Measurements from ENCODE around the gene OR2A12.
"Not testable (repeated sequence)": the region's sequence is repeated elsewhere in the genome, so short reads cannot be mapped to it uniquely, and the experiment has no call there.

Gene OR2A12

DNA sequence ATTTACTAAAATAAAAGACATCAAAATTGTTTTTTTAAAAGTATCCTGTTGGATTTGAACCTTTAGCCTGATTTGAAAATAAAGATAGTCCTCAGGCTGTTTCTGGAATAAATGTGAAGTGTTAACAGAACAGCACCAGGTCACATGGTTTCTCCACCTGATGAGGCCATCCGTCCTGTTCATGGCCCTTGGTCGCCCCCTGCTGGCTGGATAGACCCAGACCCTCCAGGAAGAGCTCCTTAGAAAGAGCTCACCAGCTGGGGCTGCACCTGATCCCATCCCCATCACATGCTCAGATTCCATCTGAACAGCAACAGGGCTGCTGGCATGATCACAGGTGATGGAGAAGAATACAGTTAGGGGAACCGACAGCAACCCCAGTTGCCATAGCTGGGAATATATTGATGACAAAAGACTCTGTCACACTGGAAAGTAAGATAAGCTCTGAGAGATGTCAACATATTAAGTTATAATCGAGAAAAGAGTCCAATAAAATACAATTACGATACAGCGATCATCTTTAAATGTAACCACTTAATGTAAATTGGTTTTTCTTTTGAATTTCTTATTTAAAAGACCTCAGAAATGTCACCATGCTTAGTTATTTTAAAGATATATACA lies 41.7 kb downstream of the OR2A12 start:
- no peaks in the 10 kb centered on the region for H3K4me1 ChIP-seq (ENCODE audit: control insufficient read depth, insufficient read depth, low read length)

DNA sequence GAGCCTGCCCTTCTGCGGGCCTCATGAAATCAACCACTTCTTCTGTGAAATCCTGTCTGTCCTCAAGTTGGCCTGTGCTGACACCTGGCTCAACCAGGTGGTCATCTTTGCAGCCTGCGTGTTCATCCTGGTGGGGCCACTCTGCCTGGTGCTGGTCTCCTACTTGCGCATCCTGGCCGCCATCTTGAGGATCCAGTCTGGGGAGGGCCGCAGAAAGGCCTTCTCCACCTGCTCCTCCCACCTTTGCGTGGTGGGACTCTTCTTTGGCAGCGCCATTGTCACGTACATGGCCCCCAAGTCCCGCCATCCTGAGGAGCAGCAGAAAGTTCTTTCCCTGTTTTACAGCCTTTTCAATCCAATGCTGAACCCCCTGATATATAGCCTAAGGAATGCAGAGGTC lies 43.5 kb downstream of the OR2A12 start:
- H3K9me3 ChIP-seq (ENCODE audit: control insufficient read depth, low read length); H3K4me3 ChIP-seq (ENCODE audit: low read length); H3K9ac ChIP-seq (ENCODE audit: low read length); H3K27me3 ChIP-seq (ENCODE audit: control insufficient read depth, insufficient read depth, low read length); H3K36me3 ChIP-seq (ENCODE audit: control insufficient read depth, insufficient read depth, low read length); H3K4me1 ChIP-seq (ENCODE audit: control insufficient read depth, insufficient read depth, low read length): not testable (repeated sequence)

More for the DNA sequence above, 41.7 kb downstream of the OR2A12 start:
- no peak overlapping the region for H3K9ac ChIP-seq (ENCODE audit: low read length)
- no peaks in the 10 kb centered on the region for H3K36me3 ChIP-seq (ENCODE audit: control insufficient read depth, insufficient read depth, low read length)
- no peaks in the 10 kb centered on the region for H3K27me3 ChIP-seq (ENCODE audit: control insufficient read depth, insufficient read depth, low read length)
- H3K4me3 ChIP-seq (ENCODE audit: low read length) = no peak overlapping the region
- no peaks in the 10 kb centered on the region for H3K9me3 ChIP-seq (ENCODE audit: control insufficient read depth, low read length)

DNA sequence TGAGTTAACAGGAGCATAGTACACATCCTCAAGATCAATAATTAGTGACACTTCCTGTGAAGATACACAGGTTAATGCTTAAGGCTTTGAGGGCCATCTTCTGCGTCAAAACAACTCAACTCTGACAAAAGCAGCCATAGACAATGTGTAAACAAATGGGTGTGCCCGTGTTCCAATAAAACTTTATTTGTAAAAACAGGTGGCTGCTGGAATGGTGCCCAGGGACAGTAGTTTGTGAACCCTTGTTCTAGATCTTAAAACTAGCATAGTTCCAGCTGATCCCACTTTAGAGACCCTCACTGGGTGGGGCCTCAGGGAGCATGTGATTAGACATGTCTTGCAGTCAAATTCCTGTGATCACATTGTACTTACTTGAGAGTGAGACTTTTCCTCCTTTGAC lies 44.7 kb downstream of the OR2A12 start:
- Histone ChIP-seq H3K9me3 (ENCODE audit: control insufficient read depth, low read length) (no peaks in the 10 kb centered on the region), H3K36me3 (ENCODE audit: control insufficient read depth, insufficient read depth, low read length) (no peaks in the 10 kb centered on the region), H3K4me1 (ENCODE audit: control insufficient read depth, insufficient read depth, low read length) (no peaks in the 10 kb centered on the region), H3K4me3 (ENCODE audit: low read length) (no peak overlapping the region), H3K27me3 (ENCODE audit: control insufficient read depth, insufficient read depth, low read length) (no peaks in the 10 kb centered on the region), H3K9ac (ENCODE audit: low read length) (no peak overlapping the region)

DNA sequence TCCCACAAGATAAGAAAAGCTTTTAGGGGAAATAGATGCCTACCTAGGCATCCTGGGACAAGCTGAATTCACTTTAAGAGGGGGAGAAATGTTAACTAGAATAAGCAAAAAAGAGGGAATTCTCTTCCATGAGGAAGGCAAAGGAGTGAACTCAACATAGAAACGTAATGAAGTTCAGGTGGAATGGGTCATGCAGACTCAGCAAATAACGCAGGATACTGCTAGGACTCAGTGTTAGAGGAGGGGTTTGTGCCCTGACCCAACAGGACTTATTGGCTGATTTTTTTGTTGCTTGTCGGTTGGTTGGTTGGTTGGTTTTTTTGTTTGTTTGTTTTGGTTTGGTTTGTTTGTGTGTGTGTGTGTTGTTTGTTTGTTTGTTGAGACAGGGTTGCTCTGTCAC lies 46.2 kb downstream of the OR2A12 start:
- no peaks in the 10 kb centered on the region for H3K4me1 ChIP-seq (ENCODE audit: control insufficient read depth, insufficient read depth, low read length)

DNA sequence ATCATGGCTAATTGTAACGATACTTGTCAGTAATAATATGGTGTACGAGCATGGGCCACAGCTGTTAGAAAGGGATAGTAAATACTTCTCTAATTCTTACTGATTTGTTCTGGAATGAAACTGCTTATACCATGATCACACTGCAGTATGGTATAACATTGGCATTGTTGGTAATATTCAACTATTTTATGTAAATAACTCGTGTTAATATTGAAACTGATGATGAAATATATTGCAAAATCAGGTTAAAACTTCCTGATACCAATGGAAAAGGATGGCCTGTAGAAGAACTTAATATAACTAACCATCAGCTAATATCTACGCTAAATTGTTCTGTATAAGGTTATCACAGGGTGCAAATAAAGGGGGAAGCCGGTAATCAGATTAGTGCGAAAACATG lies 47.2 kb downstream of the OR2A12 start:
- no peak overlapping the region for H3K9ac ChIP-seq (ENCODE audit: low read length)
- H3K4me3 ChIP-seq (ENCODE audit: low read length) = no peak overlapping the region
- no peaks in the 10 kb centered on the region for H3K27me3 ChIP-seq (ENCODE audit: control insufficient read depth, insufficient read depth, low read length)
- no peaks in the 10 kb centered on the region for H3K4me1 ChIP-seq (ENCODE audit: control insufficient read depth, insufficient read depth, low read length)
- no peaks in the 10 kb centered on the region for H3K36me3 ChIP-seq (ENCODE audit: control insufficient read depth, insufficient read depth, low read length)
- H3K9me3 ChIP-seq (ENCODE audit: control insufficient read depth, low read length) = no peaks in the 10 kb centered on the region

More for the DNA sequence above, 46.2 kb downstream of the OR2A12 start:
- H3K27me3 ChIP-seq (ENCODE audit: control insufficient read depth, insufficient read depth, low read length) = no peaks in the 10 kb centered on the region
- H3K36me3 ChIP-seq (ENCODE audit: control insufficient read depth, insufficient read depth, low read length) = no peaks in the 10 kb centered on the region
- H3K9me3 ChIP-seq (ENCODE audit: control insufficient read depth, low read length) = no peaks in the 10 kb centered on the region
- H3K4me3 ChIP-seq (ENCODE audit: low read length) = no peak overlapping the region
- no peak overlapping the region for H3K9ac ChIP-seq (ENCODE audit: low read length)

DNA sequence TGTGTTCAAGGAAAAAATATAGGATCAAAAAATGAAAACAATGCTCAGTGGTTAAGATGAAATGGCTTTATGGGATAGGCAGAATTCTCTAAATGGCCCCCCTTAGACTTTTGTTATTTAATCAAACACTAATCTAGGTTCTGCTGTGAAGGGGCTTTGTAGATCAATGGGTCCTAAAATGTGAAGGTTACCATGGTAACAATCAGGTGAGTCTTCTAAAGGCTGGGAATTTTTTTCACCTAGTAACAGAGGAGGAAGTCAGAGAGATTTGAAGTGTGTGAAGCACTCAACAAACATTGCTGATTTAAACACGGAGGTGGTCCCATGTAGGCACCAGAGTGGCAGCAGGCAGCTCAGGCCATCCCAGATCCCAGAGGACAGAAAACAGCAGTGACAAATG lies 48.0 kb downstream of the OR2A12 start:
- no peak overlapping the region for H3K4me3 ChIP-seq (ENCODE audit: low read length)
- H3K9ac ChIP-seq (ENCODE audit: low read length) = no peak overlapping the region
- no peaks in the 10 kb centered on the region for H3K4me1 ChIP-seq (ENCODE audit: control insufficient read depth, insufficient read depth, low read length)
- no peaks in the 10 kb centered on the region for H3K36me3 ChIP-seq (ENCODE audit: control insufficient read depth, insufficient read depth, low read length)
- no peaks in the 10 kb centered on the region for H3K9me3 ChIP-seq (ENCODE audit: control insufficient read depth, low read length)
- no peaks in the 10 kb centered on the region for H3K27me3 ChIP-seq (ENCODE audit: control insufficient read depth, insufficient read depth, low read length)

DNA sequence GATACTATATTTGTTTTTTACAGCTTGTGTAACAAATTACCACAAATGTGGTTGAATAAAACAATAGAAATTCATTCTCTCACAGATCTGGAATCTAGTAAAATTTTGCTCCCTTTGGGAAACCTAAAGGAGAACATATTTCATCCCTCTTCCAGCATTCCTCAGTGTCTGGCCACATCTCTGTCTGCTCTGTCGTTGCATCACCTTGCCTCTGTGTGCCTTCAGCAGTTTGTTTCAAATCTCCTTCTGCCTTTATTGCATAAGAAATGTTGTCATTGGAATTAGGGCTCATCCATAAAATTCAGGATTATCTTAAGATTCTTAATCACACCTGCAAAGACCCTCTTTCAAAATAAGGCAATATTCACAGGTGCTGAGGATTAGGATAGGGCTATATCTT lies 51.4 kb downstream of the OR2A12 start:
- Histone ChIP-seq H3K9me3 (ENCODE audit: control insufficient read depth, low read length) (no peaks in the 10 kb centered on the region), H3K9ac (ENCODE audit: low read length) (no peak overlapping the region), H3K36me3 (ENCODE audit: control insufficient read depth, insufficient read depth, low read length) (no peaks in the 10 kb centered on the region), H3K27me3 (ENCODE audit: control insufficient read depth, insufficient read depth, low read length) (no peaks in the 10 kb centered on the region), H3K4me1 (ENCODE audit: control insufficient read depth, insufficient read depth, low read length) (no peaks in the 10 kb centered on the region), H3K4me3 (ENCODE audit: low read length) (no peak overlapping the region)

DNA sequence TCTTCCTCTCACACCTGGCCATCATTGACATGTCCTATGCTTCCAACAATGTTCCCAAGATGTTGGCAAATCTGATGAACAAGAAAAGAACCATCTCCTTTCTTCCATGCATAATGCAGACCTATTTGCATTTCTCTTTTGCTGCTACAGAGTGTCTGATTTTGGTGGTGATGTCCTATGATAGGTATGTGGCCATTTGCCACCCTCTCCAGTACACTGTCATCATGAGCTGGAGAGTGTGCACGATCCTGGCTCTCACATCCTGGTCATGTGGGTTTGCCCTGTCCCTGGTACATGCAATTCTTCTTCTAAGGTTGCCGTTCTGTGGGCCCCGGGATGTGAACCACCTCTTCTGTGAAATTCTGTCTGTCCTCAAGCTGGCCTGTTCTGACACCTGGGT lies 56.1 kb downstream of the OR2A12 start:
- Histone ChIP-seq H3K36me3 (ENCODE audit: control insufficient read depth, insufficient read depth, low read length) (no peaks in the 10 kb centered on the region), H3K27me3 (ENCODE audit: control insufficient read depth, insufficient read depth, low read length) (no peaks in the 10 kb centered on the region), H3K9me3 (ENCODE audit: control insufficient read depth, low read length) (no peaks in the 10 kb centered on the region), H3K4me1 (ENCODE audit: control insufficient read depth, insufficient read depth, low read length) (no peaks in the 10 kb centered on the region), H3K9ac (ENCODE audit: low read length) (no peak overlapping the region), H3K4me3 (ENCODE audit: low read length) (no peak overlapping the region)

DNA sequence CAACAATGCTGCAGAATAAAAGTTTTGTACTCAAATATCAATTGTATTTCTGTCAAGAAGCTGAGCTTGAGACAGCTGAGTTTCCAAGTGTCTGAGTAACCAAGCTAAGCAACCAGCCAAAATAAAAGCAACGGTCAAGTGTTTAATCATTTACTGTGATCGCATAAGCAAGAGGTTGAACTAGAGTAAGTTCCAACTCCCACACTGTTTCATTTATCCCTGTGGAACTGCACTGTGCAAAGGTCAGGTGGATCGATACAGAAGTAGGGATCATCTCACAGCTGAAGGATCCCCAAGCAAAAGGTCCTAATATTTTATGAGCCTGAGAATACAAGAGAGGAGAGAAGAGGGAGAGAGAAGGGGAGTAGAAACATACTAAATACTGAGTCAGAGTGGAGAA lies 58.3 kb downstream of the OR2A12 start:
- H3K27me3 ChIP-seq (ENCODE audit: control insufficient read depth, insufficient read depth, low read length) = no peaks in the 10 kb centered on the region
- H3K4me1 ChIP-seq (ENCODE audit: control insufficient read depth, insufficient read depth, low read length) = no peaks in the 10 kb centered on the region
- H3K4me3 ChIP-seq (ENCODE audit: low read length) = no peak overlapping the region
- no peak overlapping the region for H3K9ac ChIP-seq (ENCODE audit: low read length)
- H3K9me3 ChIP-seq (ENCODE audit: control insufficient read depth, low read length) = no peaks in the 10 kb centered on the region
- no peaks in the 10 kb centered on the region for H3K36me3 ChIP-seq (ENCODE audit: control insufficient read depth, insufficient read depth, low read length)

DNA sequence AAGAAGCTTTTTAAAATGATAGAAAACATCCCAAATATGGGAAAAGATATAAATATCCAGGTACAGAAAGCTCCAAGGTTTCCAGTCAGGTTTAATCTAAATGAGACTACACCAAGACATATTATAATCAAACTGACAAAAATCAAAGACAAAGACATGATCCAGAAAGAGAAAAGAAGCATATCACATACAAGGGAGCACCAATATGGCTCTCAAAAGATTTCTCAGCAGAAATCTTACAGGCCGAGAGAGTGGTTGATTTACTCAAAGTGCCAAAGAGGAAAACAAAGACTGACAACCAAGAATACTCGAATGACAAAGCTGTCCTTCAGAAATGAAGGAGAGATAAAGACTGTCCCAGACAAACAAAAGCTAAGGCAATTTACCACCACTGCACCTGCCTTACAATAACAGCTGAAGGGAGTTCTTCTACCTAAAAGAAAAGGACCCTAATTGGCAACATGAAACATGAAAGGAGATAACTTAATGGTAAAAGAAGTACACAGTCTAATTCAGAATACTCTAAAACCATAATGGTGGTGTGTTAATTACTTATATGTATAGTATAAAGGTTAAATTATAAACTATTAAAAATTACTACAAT lies 62.2 kb downstream of the OR2A12 start:
- no peaks in the 10 kb centered on the region for H3K9me3 ChIP-seq (ENCODE audit: control insufficient read depth, low read length)
- no peaks in the 10 kb centered on the region for H3K27me3 ChIP-seq (ENCODE audit: control insufficient read depth, insufficient read depth, low read length)
- H3K4me1 ChIP-seq (ENCODE audit: control insufficient read depth, insufficient read depth, low read length) = no peaks in the 10 kb centered on the region
- no peaks in the 10 kb centered on the region for H3K36me3 ChIP-seq (ENCODE audit: control insufficient read depth, insufficient read depth, low read length)
- no peak overlapping the region for H3K9ac ChIP-seq (ENCODE audit: low read length)
- H3K4me3 ChIP-seq (ENCODE audit: low read length) = no peak overlapping the region
